Natural killer cell (primary cell): ENCODE results near the gene ALDH1L1. TPM values are rescaled to one million over a fixed set of nuclear protein-coding genes. Genes with fewer than 3 reads are reported as not detected.

Source experiments
- ATAC-seq, 3 donors: fragments of 150-1000 bp in 2 of 3; fragments of 200-7000 bp in 1 of 3; cut with Tn5 transposase; 1 replicate in 1 of 3; 2 replicates in 2 of 3; pipeline ENCODE4 v1.10.0; 2021; ENCODE audit warnings: mild to moderate bottlenecking in 2 of 3, moderate library complexity in 2 of 3
- DNase-seq, 2 donors: peaks; one replicate each; pipeline versions ENCODE4 v3.0.0 to v3.0.0-alpha.2; 2013 to 2021; ENCODE audit warnings: mixed read lengths in 1 of 2
- H3K27ac ChIP-seq: one replicate; pipeline ENCODE4 v1.5.1; 2013; ENCODE audit warnings: mild to moderate bottlenecking, low read length
- H3K27me3 ChIP-seq: one replicate; pipeline ENCODE4 v1.6.1; 2013; ENCODE audit warnings: low read length; ENCODE audit not compliant: control insufficient read depth, insufficient read depth
- H3K36me3 ChIP-seq: one replicate; pipeline ENCODE4 v1.6.1; 2013; ENCODE audit warnings: low read length; ENCODE audit not compliant: control insufficient read depth, insufficient read depth
- H3K4me1 ChIP-seq: one replicate; pipeline ENCODE4 v1.6.1; 2013; ENCODE audit warnings: low read length; ENCODE audit not compliant: control insufficient read depth, insufficient read depth
- H3K4me3 ChIP-seq: one replicate; pipeline ENCODE4 v1.5.1; 2013; ENCODE audit warnings: low read length
- H3K9me3 ChIP-seq: one replicate; pipeline ENCODE4 v1.6.1; 2013; ENCODE audit warnings: low read length; ENCODE audit not compliant: control insufficient read depth, insufficient read depth
- H3K27ac Mint-ChIP-seq, 2 donors: one replicate each; pipeline ENCODE4 v1.8.0; 2022; ENCODE audit warnings: mild to moderate bottlenecking in 2 of 2, mixed read lengths in 2 of 2, moderate library complexity in 1 of 2
- H3K27me3 Mint-ChIP-seq, 2 donors: one replicate each; pipeline ENCODE4 v1.8.0; 2022; ENCODE audit warnings: low read depth in 2 of 2, mixed read lengths in 2 of 2
- H3K36me3 Mint-ChIP-seq: one replicate; pipeline ENCODE4 v1.8.0; 2022; ENCODE audit warnings: mixed read lengths
- H3K4me1 Mint-ChIP-seq, 2 donors: one replicate each; pipeline ENCODE4 v1.8.0; 2022; ENCODE audit warnings: mixed read lengths in 2 of 2
- H3K4me3 Mint-ChIP-seq: one replicate; pipeline ENCODE4 v1.8.0; 2022; ENCODE audit warnings: mild to moderate bottlenecking, moderate library complexity, mixed read lengths
- H3K9me3 Mint-ChIP-seq, 2 donors: one replicate each; pipeline ENCODE4 v1.8.0; 2022; ENCODE audit warnings: mixed read lengths in 2 of 2
- CTCF ChIP-seq: fragments of 200-600 bp; IDR thresholded peaks from one replicate; pipeline ENCODE4 v1.8.0; 2022; ENCODE audit warnings: antibody characterized with exemption
- WGBS: methylation state at CpG from one replicate; pipeline ENCODE4 v1.1.7; 2013; ENCODE audit warnings: missing lambda C conversion rate; ENCODE audit not compliant: insufficient coverage; 5-methylcytosine and 5-hydroxymethylcytosine counted together
- intact Hi-C: fragments of 100-400 bp; cut with micrococcal nuclease; formaldehyde crosslinking; loops from one replicate; pipeline ENCODE4 v1.14.2; 2022
- total RNA-seq, 4 donors: library from RNA; stranded (reverse); fragments of 120-200 nt in 1 of 4; gene quantifications; one replicate each; pipeline versions ENCODE4 v1.2.3 to v1.2.4, GENCODE V29; 2013 to 2022

The ALDH1L1 gene
- total RNA-seq, 3 donors from 2014 or later (not counting 1 experiment from before 2014, with no cell fraction given), result not detected

DNA sequence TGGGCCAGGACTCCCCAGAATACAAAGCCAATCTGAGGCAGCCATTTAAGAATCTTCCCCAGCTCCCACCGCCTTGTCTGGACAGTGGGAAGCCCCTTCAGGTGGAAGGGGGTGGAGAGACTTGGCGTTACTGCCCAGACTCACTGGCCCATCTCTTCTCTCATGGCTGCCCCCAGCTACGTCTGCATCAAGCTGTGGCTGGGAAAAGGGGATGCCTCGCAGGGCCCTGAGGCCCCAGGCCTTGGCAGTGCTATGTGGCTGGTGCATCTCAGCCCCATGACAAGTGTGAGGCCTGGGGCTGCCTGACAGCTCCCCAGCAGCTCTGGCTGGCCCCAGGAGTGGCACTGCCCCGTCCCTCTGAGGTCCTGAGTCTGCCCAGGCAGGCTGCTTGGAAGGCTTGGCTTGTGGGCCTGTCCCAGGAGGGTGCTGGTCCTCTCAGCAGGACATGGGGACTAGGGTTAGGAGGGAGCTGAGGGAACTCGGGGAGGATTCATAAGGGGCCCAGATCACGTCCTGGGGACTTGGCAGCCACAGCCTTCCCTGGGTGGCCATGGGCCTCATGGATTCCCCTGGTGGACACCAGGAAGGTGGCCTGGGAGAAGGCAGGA is 76.3 kb downstream of the ALDH1L1 start:
- H3K27ac Mint-ChIP-seq, result no peak overlapping the region
- Histone ChIP-seq H3K9me3 (no peaks in the 10 kb centered on the region), H3K36me3 (no peaks in the 10 kb centered on the region), H3K4me1 (no peaks in the 10 kb centered on the region), H3K27me3 (no peaks in the 10 kb centered on the region), H3K4me3 (no peak overlapping the region), H3K27ac (no peak overlapping the region)
- ATAC-seq (no peak), DNase-seq (peak in 1 of 2 donors; percentile 7)
- no peaks in the 10 kb centered on the region for H3K27me3 Mint-ChIP-seq
- TF ChIP-seq CTCF, result no peak
- H3K36me3 Mint-ChIP-seq, result no peaks in the 10 kb centered on the region
- no peaks in the 10 kb centered on the region for H3K4me1 Mint-ChIP-seq
- intact Hi-C loops, result no loop called here
- WGBS, result 87% methylated on average over 7 of the region's 7 CpGs
- H3K4me3 Mint-ChIP-seq, result no peak overlapping the region
- no peaks in the 10 kb centered on the region for H3K9me3 Mint-ChIP-seq

- no peak for TF ChIP-seq CTCF
- no peaks in the 10 kb centered on the region for H3K9me3 Mint-ChIP-seq
- no peak overlapping the region for H3K27ac Mint-ChIP-seq
- H3K27me3 Mint-ChIP-seq, result no peaks in the 10 kb centered on the region
- intact Hi-C loops, result no loop called here
- no peaks in the 10 kb centered on the region for H3K4me1 Mint-ChIP-seq
- Histone ChIP-seq H3K4me3 (no peak overlapping the region), H3K9me3 (no peaks in the 10 kb centered on the region), H3K36me3 (no peaks in the 10 kb centered on the region), H3K27me3 (no peaks in the 10 kb centered on the region), H3K27ac (no peak overlapping the region), H3K4me1 (no peaks in the 10 kb centered on the region)
- no peaks in the 10 kb centered on the region for H3K36me3 Mint-ChIP-seq
- DNase-seq (peak in 1 of 2 donors; percentile 10), ATAC-seq (no peak)
- 77% methylated on average over 22 of the region's 22 CpGs for WGBS
- H3K4me3 Mint-ChIP-seq, result no peak overlapping the region
These were observed 77.0 kb downstream of the ALDH1L1 start for GRCh38 chr3:126103121-126104027.

DNA sequence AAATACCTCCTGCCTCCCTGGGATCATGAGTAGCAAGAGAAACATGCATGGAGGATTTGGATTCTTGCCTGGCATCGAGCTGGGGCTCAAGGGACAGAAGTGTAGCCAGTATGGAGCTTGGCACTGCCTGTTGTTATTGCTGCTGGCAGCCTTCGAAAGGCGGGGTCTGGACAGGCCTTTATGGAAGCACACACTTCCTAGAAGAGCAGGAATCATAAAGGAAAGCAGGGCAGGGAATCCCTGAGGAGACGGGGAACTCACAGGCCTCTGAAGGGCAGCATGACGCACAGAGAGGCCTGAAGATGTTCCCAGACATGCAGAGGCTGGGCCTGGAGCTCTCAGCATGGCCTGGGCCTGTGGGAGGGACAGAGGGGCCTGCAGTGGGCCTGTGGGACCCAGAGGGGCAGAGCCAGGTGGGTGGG is 77.8 kb downstream of the ALDH1L1 start:
- no peak for ATAC-seq
- H3K4me1 Mint-ChIP-seq, result no peaks in the 10 kb centered on the region
- no peaks in the 10 kb centered on the region for H3K36me3 ChIP-seq
- no peak overlapping the region for H3K4me3 ChIP-seq
- intact Hi-C loops, result no loop called here
- no peaks in the 10 kb centered on the region for H3K27me3 Mint-ChIP-seq
- no peaks in the 10 kb centered on the region for H3K9me3 Mint-ChIP-seq
- H3K36me3 Mint-ChIP-seq, result peaks cover 3% of the 10 kb centered on the region
- no peak overlapping the region for H3K4me3 Mint-ChIP-seq
- TF ChIP-seq CTCF, result no peak
- no peaks in the 10 kb centered on the region for H3K27me3 ChIP-seq
- H3K27ac ChIP-seq, result no peak overlapping the region
- no peaks in the 10 kb centered on the region for H3K9me3 ChIP-seq
- no peak for DNase-seq
- 85% methylated on average over 5 of the region's 5 CpGs for WGBS
- no peak overlapping the region for H3K27ac Mint-ChIP-seq
- H3K4me1 ChIP-seq, result no peaks in the 10 kb centered on the region
